Vagina (tissue), 2 donors: Measurements from ENCODE around the gene ZNF446. TPM values are rescaled to one million over a fixed set of nuclear protein-coding genes. Genes with fewer than 3 reads are reported as not detected.

Experiments
- DNase-seq, 2 donors: peaks; one replicate each; pipeline ENCODE4 v3.0.0-alpha.2; 2017; ENCODE audit errors: extremely low spot score in 2 of 2
- H3K27ac ChIP-seq: fragments of 200-600 bp; sonication (generic); one replicate; pipeline ENCODE4 v1.5.1; 2019
- H3K27me3 ChIP-seq: fragments of 200-600 bp; sonication (generic); one replicate; pipeline ENCODE4 v1.5.1; 2019
- H3K36me3 ChIP-seq, 2 donors: fragments of 200-600 bp; sonication (generic); one replicate each; pipeline ENCODE4 v1.5.1; 2017 to 2019
- H3K4me1 ChIP-seq: fragments of 200-600 bp; sonication (generic); one replicate; pipeline ENCODE4 v1.5.1; 2019
- H3K4me3 ChIP-seq, 2 donors: fragments of 200-600 bp; sonication (generic); 1 replicate in 1 of 2; 2 replicates in 1 of 2; pipeline ENCODE4 v1.5.1; 2016 to 2019
- H3K9me3 ChIP-seq: fragments of 200-600 bp; sonication (generic); one replicate; pipeline ENCODE4 v1.5.1; 2019
- POLR2A ChIP-seq, 2 donors: fragments of 450-650 bp; IDR thresholded peaks; one replicate each; pipeline ENCODE4 v1.6.1; 2017; ENCODE audit warnings: antibody characterized with exemption in 2 of 2, mild to moderate bottlenecking in 2 of 2, moderate library complexity in 2 of 2
- POLR2AphosphoS5 ChIP-seq, 2 donors: sonication (generic); formaldehyde crosslinking; IDR thresholded peaks; one replicate each; pipeline ENCODE4 v1.9.0; 2017; ENCODE audit warnings: antibody characterized with exemption in 2 of 2, mild to moderate bottlenecking in 2 of 2, low read depth in 1 of 2; ENCODE audit not compliant: insufficient read depth in 1 of 2
- intact Hi-C: fragments of 100-400 bp; cut with DNase I; formaldehyde crosslinking; loops from one replicate; pipeline ENCODE4 v1.15.1; 2023
- total RNA-seq: library from RNA; depleted of rRNA; stranded (reverse); fragments of >200 nt; gene quantifications from one replicate; pipeline ENCODE4 v1.2.3, GENCODE V29; 2016
- TF ChIP-seq, protein P1 (sequence below), 3 experiments: fragments of 450-650 bp in 2 of 3; fragments of 200-600 bp in 1 of 3; sonication (generic) in 1 of 3; IDR thresholded peaks; one replicate each; pipeline ENCODE4 v1.5.1; 2017 to 2019; ENCODE audit warnings: antibody characterized with exemption in 3 of 3, mild to moderate bottlenecking in 2 of 3, moderate library complexity in 2 of 3

Gene ZNF446
- total RNA-seq, 1 donor from 2014 or later, result 10.6 TPM

DNA sequence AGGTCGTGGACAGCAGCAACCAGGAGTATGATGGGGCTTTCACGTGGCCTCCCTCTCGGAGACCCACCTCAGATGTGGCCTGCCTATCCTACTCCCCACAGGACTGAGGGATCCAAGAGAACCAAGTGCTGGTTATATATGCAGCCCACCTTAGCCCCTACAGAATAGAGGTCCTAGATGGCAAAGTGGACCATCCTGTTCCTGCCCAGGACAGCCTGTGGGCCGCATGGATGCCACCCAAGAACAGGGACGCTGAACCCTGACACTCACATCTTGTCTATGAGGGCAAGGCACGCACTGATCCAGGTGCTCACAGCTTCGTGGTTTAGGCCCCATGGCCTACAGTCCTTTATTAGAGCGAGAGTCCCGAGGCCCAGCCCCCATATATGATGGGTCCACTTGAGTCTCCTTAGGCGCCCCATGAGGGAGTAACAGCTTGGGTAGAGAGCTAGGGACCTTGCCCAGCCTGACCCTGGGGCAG is 37.1 kb downstream of the ZNF446 start:
- no peaks in the 10 kb centered on the region for H3K9me3 ChIP-seq
- H3K27ac ChIP-seq, result peak overlapping the region; percentile 34
- TF ChIP-seq POLR2AphosphoS5 (IDR thresholded peaks at IDR 0.05; ENCODE audit: insufficient read depth in 1 of 2, low read depth in 1 of 2) (no peak), POLR2A (IDR thresholded peaks at IDR 0.05) (no peak)
- TF ChIP-seq, protein P1, sequence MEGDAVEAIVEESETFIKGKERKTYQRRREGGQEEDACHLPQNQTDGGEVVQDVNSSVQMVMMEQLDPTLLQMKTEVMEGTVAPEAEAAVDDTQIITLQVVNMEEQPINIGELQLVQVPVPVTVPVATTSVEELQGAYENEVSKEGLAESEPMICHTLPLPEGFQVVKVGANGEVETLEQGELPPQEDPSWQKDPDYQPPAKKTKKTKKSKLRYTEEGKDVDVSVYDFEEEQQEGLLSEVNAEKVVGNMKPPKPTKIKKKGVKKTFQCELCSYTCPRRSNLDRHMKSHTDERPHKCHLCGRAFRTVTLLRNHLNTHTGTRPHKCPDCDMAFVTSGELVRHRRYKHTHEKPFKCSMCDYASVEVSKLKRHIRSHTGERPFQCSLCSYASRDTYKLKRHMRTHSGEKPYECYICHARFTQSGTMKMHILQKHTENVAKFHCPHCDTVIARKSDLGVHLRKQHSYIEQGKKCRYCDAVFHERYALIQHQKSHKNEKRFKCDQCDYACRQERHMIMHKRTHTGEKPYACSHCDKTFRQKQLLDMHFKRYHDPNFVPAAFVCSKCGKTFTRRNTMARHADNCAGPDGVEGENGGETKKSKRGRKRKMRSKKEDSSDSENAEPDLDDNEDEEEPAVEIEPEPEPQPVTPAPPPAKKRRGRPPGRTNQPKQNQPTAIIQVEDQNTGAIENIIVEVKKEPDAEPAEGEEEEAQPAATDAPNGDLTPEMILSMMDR (IDR thresholded peaks at IDR 0.05), result no peak
- no peak for DNase-seq
- peaks cover 0 to 18% of the 10 kb centered on the region in 2 donors for H3K36me3 ChIP-seq
- intact Hi-C loops, result no loop called here
- H3K27me3 ChIP-seq, result no peaks in the 10 kb centered on the region
- H3K4me1 ChIP-seq, result peaks cover 44% of the 10 kb centered on the region
- H3K4me3 ChIP-seq, result peak overlapping the region in 1 of 2 donors; percentile 43

DNA sequence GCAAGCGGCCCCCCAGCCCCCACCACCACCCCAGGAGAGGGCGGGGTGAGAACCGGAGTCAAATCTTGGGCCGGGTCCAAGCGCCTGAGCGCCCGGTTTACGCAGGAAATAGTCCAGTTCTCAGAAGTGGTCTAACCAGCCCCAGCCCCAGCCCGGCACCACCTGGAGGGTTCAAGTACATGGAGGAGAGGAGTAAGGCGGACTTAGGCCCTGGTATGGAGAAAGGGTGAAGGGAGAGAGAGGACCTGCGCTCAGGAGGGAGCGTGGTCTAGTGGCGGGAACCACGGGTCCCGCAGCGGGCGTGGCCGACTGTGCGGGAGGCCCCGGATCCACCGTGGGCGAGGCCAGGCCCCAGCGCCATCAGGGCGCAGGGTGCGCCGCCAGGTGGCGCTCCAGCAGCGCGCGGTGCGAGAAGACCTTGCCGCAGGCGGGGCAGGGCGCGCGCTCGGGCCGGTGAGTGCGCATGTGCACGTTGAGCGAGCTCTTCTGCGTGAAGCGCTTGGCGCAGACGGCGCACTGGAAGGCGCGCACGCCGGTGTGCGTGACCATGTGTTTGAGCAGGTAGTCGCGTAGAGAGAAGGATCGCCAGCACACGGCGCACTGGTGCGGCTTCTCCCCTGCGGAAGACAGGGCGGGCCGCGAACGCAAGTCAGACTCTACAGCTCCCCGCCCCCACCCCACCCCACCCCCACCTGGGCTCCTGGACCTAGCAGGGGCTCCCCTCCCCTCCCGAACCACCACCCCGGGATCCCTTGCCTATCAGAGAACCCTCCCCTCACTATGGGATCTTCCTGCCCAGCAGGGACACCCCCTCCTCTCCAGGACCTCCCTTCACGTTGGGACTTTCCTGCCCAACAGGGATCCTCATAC is 37.8 kb downstream of the ZNF446 start:
- intact Hi-C loops, result no loop called here
- peaks cover 0 to 18% of the 10 kb centered on the region in 2 donors for H3K36me3 ChIP-seq
- no peaks in the 10 kb centered on the region for H3K9me3 ChIP-seq
- H3K4me1 ChIP-seq, result peaks cover 50% of the 10 kb centered on the region
- H3K4me3 ChIP-seq, result peak overlapping the region; percentile 43 to 48
- DNase-seq, result no peak
- no peaks in the 10 kb centered on the region for H3K27me3 ChIP-seq
- TF ChIP-seq POLR2A (IDR thresholded peaks at IDR 0.05) (no peak), POLR2AphosphoS5 (IDR thresholded peaks at IDR 0.05; ENCODE audit: insufficient read depth in 1 of 2, low read depth in 1 of 2) (peak; percentile 16 to 26)
- TF ChIP-seq, protein P1 (IDR thresholded peaks at IDR 0.05), result peak; percentile 83 to 88 (median 88)
- H3K27ac ChIP-seq, result peak overlapping the region; percentile 34

DNA sequence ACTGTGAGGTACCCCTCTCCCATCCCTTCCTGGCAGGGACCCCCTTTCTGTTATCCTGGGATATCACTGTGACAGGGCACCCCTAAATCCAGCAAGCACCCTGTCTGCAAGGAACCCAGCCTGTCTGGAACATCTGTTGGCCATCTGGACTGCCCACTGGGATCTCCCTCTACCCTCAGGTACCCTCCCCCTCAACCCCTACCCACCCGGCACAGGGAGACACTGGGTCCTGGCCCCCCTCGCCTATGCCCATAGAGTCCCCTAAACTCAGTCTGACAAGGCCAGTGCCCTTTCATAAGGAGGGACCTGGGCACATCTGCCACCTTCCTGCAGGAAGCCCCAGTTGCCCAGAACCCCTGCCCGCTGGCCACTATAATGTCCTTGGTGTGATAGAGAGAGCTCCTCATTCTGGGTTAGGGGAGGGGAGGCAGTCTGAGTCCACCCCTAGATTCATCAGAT is 38.4 kb downstream of the ZNF446 start:
- peaks cover 53% of the 10 kb centered on the region for H3K4me1 ChIP-seq
- DNase-seq, result no peak
- peak overlapping the region; percentile 43 to 48 for H3K4me3 ChIP-seq
- H3K27me3 ChIP-seq, result no peaks in the 10 kb centered on the region
- H3K36me3 ChIP-seq, result peaks cover 0 to 18% of the 10 kb centered on the region in 2 donors
- peak overlapping the region; percentile 34 for H3K27ac ChIP-seq
- TF ChIP-seq, protein P1 (IDR thresholded peaks at IDR 0.05), result no peak
- TF ChIP-seq POLR2A (IDR thresholded peaks at IDR 0.05), result no peak
- no peaks in the 10 kb centered on the region for H3K9me3 ChIP-seq
- intact Hi-C loops, result no loop called here

DNA sequence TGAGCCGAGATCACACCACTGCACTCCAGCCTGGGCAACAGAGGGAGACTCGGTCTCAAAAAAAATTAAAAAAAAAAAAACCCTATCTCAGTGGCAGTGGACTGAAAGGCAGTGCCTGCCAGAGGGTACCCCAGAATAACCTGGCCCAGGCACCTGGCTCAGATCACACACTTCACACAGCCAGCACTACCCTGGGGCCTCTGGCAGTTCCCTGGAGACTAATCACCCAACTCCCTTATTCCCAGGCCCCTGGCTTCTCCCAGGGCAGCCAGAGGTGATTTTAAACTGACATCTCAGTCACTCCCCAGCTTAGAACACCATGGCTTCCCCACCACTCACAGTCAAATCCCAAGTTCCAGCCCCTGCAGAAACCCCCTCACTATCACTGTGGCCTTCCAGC is 39.1 kb downstream of the ZNF446 start:
- Histone ChIP-seq H3K27me3 (no peaks in the 10 kb centered on the region), H3K4me1 (peaks cover 55% of the 10 kb centered on the region), H3K4me3 (no peak overlapping the region), H3K9me3 (no peaks in the 10 kb centered on the region), H3K36me3 (peaks cover 0 to 18% of the 10 kb centered on the region in 2 donors), H3K27ac (no peak overlapping the region)
- no peak for DNase-seq
- intact Hi-C loops, result no loop called here
- TF ChIP-seq POLR2A (IDR thresholded peaks at IDR 0.05) (no peak), POLR2AphosphoS5 (IDR thresholded peaks at IDR 0.05; ENCODE audit: insufficient read depth in 1 of 2, low read depth in 1 of 2) (no peak)
- TF ChIP-seq, protein P1 (IDR thresholded peaks at IDR 0.05), result no peak
